HCT116 (cell line): Measurements from ENCODE around the gene IL6ST. TPM values are rescaled to one million over a fixed set of nuclear protein-coding genes. Genes with fewer than 3 reads are reported as not detected.

Experiments used
- ATAC-seq: fragments of 200-7000 bp; cut with Tn5 transposase; 2 replicates; pipeline ENCODE4 v1.9.1; 2020; ENCODE audit warnings: mild to moderate bottlenecking, moderate library complexity
- BruUV-seq: library from RNA; stranded (reverse); fragments of 400-500 nt; replicated peaks from 2 replicates; lab custom pipeline; 2021; lab: Mats Ljungman, UMichigan
- CTCF ChIA-PET: fragments of 300-600 bp; sonication (Branson Sonifier 250); formaldehyde crosslinking; loops from one replicate; lab custom pipeline; 2021; ENCODE audit warnings: antibody characterized with exemption; lab: Charles Lee
- POLR2A ChIA-PET: fragments of 300-600, 350-600 bp; sonication (Branson Sonifier 250); formaldehyde crosslinking; loops from one replicate; lab custom pipeline; 2021; ENCODE audit warnings: antibody characterized with exemption; lab: Charles Lee
- RAD21 ChIA-PET, 2 experiments: fragments of 300-600 bp; sonication (Branson Sonifier 250); formaldehyde crosslinking; loops; one replicate each; lab custom pipeline; 2023; ENCODE audit warnings: low total read pairs in 2 of 2; ENCODE audit not compliant: uncharacterized antibody in 2 of 2, unreplicated experiment in 2 of 2, low non-redundant PET in 1 of 2; lab: Charles Lee
- DNase-seq: peaks from one replicate; pipeline ENCODE4 v3.0.0-alpha.2; 2010; ENCODE audit warnings: low read depth, low spot score
- H2AFZ ChIP-seq: fragments of 200-600 bp; shearing (Covaris generic), sonication (generic); 2 replicates; pipeline ENCODE4 v1.6.1; 2017; ENCODE audit warnings: low read depth, mixed run types, mixed read lengths, antibody characterized with exemption, low read length; ENCODE audit not compliant: poor library complexity, severe bottlenecking
- H3K27ac ChIP-seq: 2 replicates; pipeline ENCODE4 v1.5.1; 2012; ENCODE audit warnings: low read depth, low read length
- H3K27me3 ChIP-seq: fragments of 200-600 bp; sonication (generic); 2 replicates; pipeline ENCODE4 v1.6.1; 2016; ENCODE audit warnings: mixed run types, low read length, mixed read lengths; ENCODE audit not compliant: insufficient read depth
- H3K36me3 ChIP-seq, 2 experiments: fragments of 200-500 bp in 1 of 2; fragments of 200-600 bp in 1 of 2; sonication (Bioruptor generic) in 1 of 2; sonication (generic) in 1 of 2; 2 replicates each; pipeline versions ENCODE4 v1.5.1 to v1.6.1; 2014 to 2016; ENCODE audit warnings: low read length in 2 of 2, inconsistent platforms in 1 of 2, mixed read lengths in 1 of 2, mixed run types in 1 of 2; ENCODE audit not compliant: insufficient read depth in 2 of 2, control insufficient read depth in 1 of 2
- H3K4me1 ChIP-seq, 2 experiments: fragments of 200-600 bp in 1 of 2; sonication (generic) in 1 of 2; 2 replicates each; pipeline versions ENCODE4 v1.5.1 to v1.6.1; 2012 to 2017; ENCODE audit warnings: low read length in 2 of 2, inconsistent platforms in 1 of 2, mild to moderate bottlenecking in 1 of 2, mixed read lengths in 1 of 2, mixed run types in 1 of 2, moderate library complexity in 1 of 2; ENCODE audit not compliant: insufficient read depth in 2 of 2, control insufficient read depth in 1 of 2
- H3K4me2 ChIP-seq: fragments of 200-600 bp; sonication (generic); 2 replicates; pipeline ENCODE4 v1.6.1; 2017; ENCODE audit warnings: mixed run types, low read length, mixed read lengths
- H3K4me3 ChIP-seq, 2 experiments: fragments of 200-600 bp in 1 of 2; sonication (generic) in 1 of 2; replicated peaks in 1 of 2; 2 replicates each; pipeline ENCODE4 v1.5.1; 2011 to 2016; ENCODE audit warnings: low read length in 2 of 2, control low read depth in 1 of 2, low read depth in 1 of 2, mild to moderate bottlenecking in 1 of 2, mixed read lengths in 1 of 2, mixed run types in 1 of 2
- H3K79me2 ChIP-seq: fragments of 200-600 bp; sonication (generic); 2 replicates; pipeline ENCODE4 v1.6.1; 2017; ENCODE audit warnings: mild to moderate bottlenecking, mixed run types, low read length, moderate library complexity, mixed read lengths; ENCODE audit not compliant: insufficient read depth
- H3K9ac ChIP-seq: fragments of 200-600 bp; sonication (generic); 2 replicates; pipeline ENCODE4 v1.6.1; 2016; ENCODE audit warnings: low read length, mixed read lengths
- H3K9me2 ChIP-seq: fragments of 200-600 bp; sonication (generic), shearing (Covaris generic); 2 replicates; pipeline ENCODE4 v1.6.1; 2017; ENCODE audit warnings: mixed run types, mild to moderate bottlenecking, moderate library complexity; ENCODE audit not compliant: insufficient read depth
- H3K9me3 ChIP-seq, 2 experiments: fragments of 200-500 bp in 1 of 2; fragments of 200-600 bp in 1 of 2; sonication (Bioruptor generic) in 1 of 2; sonication (generic) in 1 of 2; 2 replicates each; pipeline ENCODE4 v1.6.1; 2014 to 2017; ENCODE audit warnings: low read length in 2 of 2, mixed read lengths in 2 of 2, inconsistent platforms in 1 of 2, low read depth in 1 of 2, mild to moderate bottlenecking in 1 of 2, mixed run types in 1 of 2, moderate library complexity in 1 of 2; ENCODE audit not compliant: control insufficient read depth in 1 of 2, insufficient read depth in 1 of 2
- H4K20me1 ChIP-seq: fragments of 200-600 bp; sonication (generic), shearing (Covaris generic); 2 replicates; pipeline ENCODE4 v1.6.1; 2017; ENCODE audit warnings: mixed run types, mild to moderate bottlenecking, moderate library complexity; ENCODE audit not compliant: insufficient read depth
- ATF3 ChIP-seq: IDR thresholded peaks from 2 replicates; pipeline ENCODE4 v1.6.1; 2012
- CBX3 ChIP-seq: IDR thresholded peaks from 2 replicates; pipeline ENCODE4 v1.6.1; 2012; ENCODE audit warnings: low read depth
- EGR1 ChIP-seq: IDR thresholded peaks from 2 replicates; pipeline ENCODE4 v1.6.1; 2012; ENCODE audit warnings: low read depth
- EZH2 ChIP-seq: fragments of 200-600 bp; sonication (generic); IDR thresholded peaks from 2 replicates; pipeline ENCODE4 v1.6.1; 2017; ENCODE audit warnings: antibody characterized with exemption, mixed run types
- MAX ChIP-seq: IDR thresholded peaks from 2 replicates; pipeline ENCODE4 v1.6.1; 2012
- POLR2A ChIP-seq: IDR thresholded peaks from 2 replicates; pipeline ENCODE4 v1.7.0; 2011; ENCODE audit warnings: borderline replicate concordance; ENCODE audit not compliant: insufficient read depth, insufficient read length; ENCODE audit errors: extremely low read depth
- POLR2AphosphoS5 ChIP-seq: IDR thresholded peaks from 2 replicates; pipeline ENCODE4 v1.6.1; 2011; ENCODE audit warnings: mild to moderate bottlenecking, low read depth, low read length, moderate library complexity
- RAD21 ChIP-seq: IDR thresholded peaks from 2 replicates; pipeline ENCODE4 v1.6.1; 2012; ENCODE audit warnings: low read depth, mild to moderate bottlenecking
- SP1 ChIP-seq: IDR thresholded peaks from 2 replicates; pipeline ENCODE4 v1.6.1; 2012; ENCODE audit warnings: low read depth
- SRF ChIP-seq: IDR thresholded peaks from 2 replicates; pipeline ENCODE4 v1.6.1; 2012; ENCODE audit warnings: low read depth
- TCF7L2 ChIP-seq: IDR thresholded peaks from 2 replicates; pipeline ENCODE4 v1.7.0; 2011; ENCODE audit warnings: borderline replicate concordance, inconsistent platforms; ENCODE audit not compliant: insufficient read depth, insufficient read length; ENCODE audit errors: extremely low read depth
- ZBTB33 ChIP-seq: IDR thresholded peaks from 2 replicates; pipeline ENCODE4 v1.6.1; 2011; ENCODE audit warnings: mild to moderate bottlenecking, low read length, moderate library complexity; ENCODE audit not compliant: insufficient replicate concordance; ENCODE audit errors: extremely low read depth
- ZNF274 ChIP-seq: fragments of 200-500 bp; sonication (Bioruptor generic); IDR thresholded peaks from 2 replicates; pipeline ENCODE4 v1.6.1; 2014; ENCODE audit warnings: mild to moderate bottlenecking, low read depth, low read length, inconsistent platforms
- intact Hi-C: fragments of 100-400 bp; cut with micrococcal nuclease; formaldehyde crosslinking; loops from 2 replicates; pipeline ENCODE4 v1.10.0; 2022
- total RNA-seq: library from RNA; stranded (reverse); gene quantifications from one replicate; pipeline ENCODE4 v1.2.1, GENCODE V29; 2021; ENCODE audit not compliant: unreplicated experiment

Gene IL6ST
- total RNA-seq, 1 experiment from 2014 or later, result 26.5 TPM

GRCh38 chr5:55907927-55908326 is 86.8 kb downstream of the IL6ST start:
- Histone ChIP-seq H4K20me1 (no peaks in the 10 kb centered on the region), H3K9me2 (no peaks in the 10 kb centered on the region), H3K4me1 (peaks cover 0 to 11% of the 10 kb centered on the region in 2 experiments; a peak in 2 of 4 replicates), H3K4me2 (no peak overlapping the region), H3K27ac (no peak overlapping the region), H3K27me3 (no peaks in the 10 kb centered on the region), H3K36me3 (no peaks in the 10 kb centered on the region), H3K9me3 (no peaks in the 10 kb centered on the region), H3K9ac (no peak overlapping the region), H3K4me3 (no peak overlapping the region), H3K79me2 (no peaks in the 10 kb centered on the region), H2AFZ (no peak overlapping the region)
- intact Hi-C loops, result no loop called here
- ATAC-seq (no peak), DNase-seq (no peak)
- ChIA-PET RAD21 (no interaction called here), POLR2A (no interaction called here), CTCF (no interaction called here)
- BruUV-seq, result no TSS peak
- TF ChIP-seq ATF3 (no peak), ZNF274 (no peak), EZH2 (no peak), SRF (no peak), EGR1 (no peak), RAD21 (no peak), ZBTB33 (no peak), MAX (no peak), POLR2AphosphoS5 (no peak), SP1 (no peak), CBX3 (no peak), TCF7L2 (no peak), POLR2A (no peak)
